ENCODE results near the gene NLRP3. TPM values are rescaled to one million over a fixed set of nuclear protein-coding genes. Genes with fewer than 3 reads are reported as not detected.
"Not testable (repeated sequence)": the region's sequence is repeated elsewhere in the genome, so short reads cannot be mapped to it uniquely, and the experiment has no call there.

The NLRP3 gene
- total RNA-seq, 4 donors from 2014 or later = 0.57 to 2.3 (median 1.8) TPM

- no peaks in the 10 kb centered on the region for H3K9me3 ChIP-seq
- H3K27ac ChIP-seq = no peak overlapping the region
- no peak overlapping the region for H3K4me3 ChIP-seq
- no peak for DNase-seq
- peaks cover 0 to 14% (median 2%) of the 10 kb centered on the region in 3 donors for H3K4me1 ChIP-seq
- peaks cover 0 to 11% (median 0%) of the 10 kb centered on the region in 4 donors for H3K27me3 ChIP-seq
- intact Hi-C loops (cut with DNase I) = no loop called here
- no peaks in the 10 kb centered on the region for H3K36me3 ChIP-seq
- TF ChIP-seq POLR2A (IDR thresholded peaks at IDR 0.05) (no peak), CTCF (IDR thresholded peaks at IDR 0.05) (no peak)
- 50 to 51% methylated on average over 6 to 7 of the region's 7 CpGs for whole genome bisulfite sequencing, 2 donors
These were observed 39.3 kb upstream of the NLRP3 start for GRCh38 chr1:247376659-247377058.

- H3K4me3 ChIP-seq; intact Hi-C loops (cut with DNase I); DNase-seq; H3K36me3 ChIP-seq; H3K9me3 ChIP-seq; H3K27ac ChIP-seq; H3K27me3 ChIP-seq: not testable (repeated sequence)
- peaks cover 0 to 11% (median 2%) of the 10 kb centered on the region in 3 donors for H3K4me1 ChIP-seq
- WGBS, 2 donors = 71 to 79% methylated on average over 7 of the region's 7 CpGs
These were observed 38.3 kb upstream of the NLRP3 start for GRCh38 chr1:247377656-247378055.

GRCh38 chr1:247378334-247379073 lies 37.5 kb upstream of the NLRP3 start:
- H3K4me1 ChIP-seq = peaks cover 0 to 6% (median 0%) of the 10 kb centered on the region in 3 donors
- H3K27ac ChIP-seq = no peak overlapping the region
- H3K4me3 ChIP-seq = no peak overlapping the region
- H3K36me3 ChIP-seq = no peaks in the 10 kb centered on the region
- DNase-seq = no peak
- intact Hi-C loops (cut with DNase I) = no loop called here
- peaks cover 0 to 3% (median 0%) of the 10 kb centered on the region in 4 donors for H3K27me3 ChIP-seq
- no peaks in the 10 kb centered on the region for H3K9me3 ChIP-seq
- no peak for TF ChIP-seq CTCF (IDR thresholded peaks at IDR 0.05)
- TF ChIP-seq POLR2A (IDR thresholded peaks at IDR 0.05) = no peak
- 80% methylated on average over 20 of the region's 20 CpGs for WGBS, 2 donors

GRCh38 chr1:247385283-247385682 lies 30.7 kb upstream of the NLRP3 start:
- H3K27me3 ChIP-seq = peaks cover 0 to 5% (median 0%) of the 10 kb centered on the region in 4 donors
- H3K9me3 ChIP-seq = no peaks in the 10 kb centered on the region
- intact Hi-C loops (cut with DNase I) = no loop called here
- WGBS, 2 donors = 55 to 61% methylated on average over 4 of the region's 4 CpGs
- no peak for DNase-seq
- TF ChIP-seq CTCF (IDR thresholded peaks at IDR 0.05) = no peak
- TF ChIP-seq POLR2A (IDR thresholded peaks at IDR 0.05) = no peak
- H3K36me3 ChIP-seq = no peaks in the 10 kb centered on the region
- H3K4me3 ChIP-seq = no peak overlapping the region
- no peak overlapping the region for H3K27ac ChIP-seq
- peaks cover 0 to 7% (median 5%) of the 10 kb centered on the region in 3 donors for H3K4me1 ChIP-seq

- TF ChIP-seq POLR2A (IDR thresholded peaks at IDR 0.05) (no peak), CTCF (IDR thresholded peaks at IDR 0.05) (no peak)
- DNase-seq = no peak
- Histone ChIP-seq H3K27me3 (peaks cover 0 to 5% (median 0%) of the 10 kb centered on the region in 4 donors), H3K9me3 (no peaks in the 10 kb centered on the region), H3K4me1 (peaks cover 0 to 9% (median 5%) of the 10 kb centered on the region in 3 donors), H3K36me3 (no peaks in the 10 kb centered on the region), H3K4me3 (no peak overlapping the region), H3K27ac (no peak overlapping the region)
- 79 to 87% methylated on average over 1 of the region's 1 CpG for WGBS, 2 donors
- intact Hi-C loops (cut with DNase I) = no loop called here
These were observed 29.8 kb upstream of the NLRP3 start for GRCh38 chr1:247386217-247386616.

Measured in esophagus squamous epithelium (tissue), 5 donors.